Measurements from ENCODE around the gene FITM1. TPM values are rescaled to one million over a fixed set of nuclear protein-coding genes. Genes with fewer than 3 reads are reported as not detected.

Gene FITM1
- total RNA-seq, 2 donors from 2014 or later, result 1.1 TPM; not detected in 1

DNA sequence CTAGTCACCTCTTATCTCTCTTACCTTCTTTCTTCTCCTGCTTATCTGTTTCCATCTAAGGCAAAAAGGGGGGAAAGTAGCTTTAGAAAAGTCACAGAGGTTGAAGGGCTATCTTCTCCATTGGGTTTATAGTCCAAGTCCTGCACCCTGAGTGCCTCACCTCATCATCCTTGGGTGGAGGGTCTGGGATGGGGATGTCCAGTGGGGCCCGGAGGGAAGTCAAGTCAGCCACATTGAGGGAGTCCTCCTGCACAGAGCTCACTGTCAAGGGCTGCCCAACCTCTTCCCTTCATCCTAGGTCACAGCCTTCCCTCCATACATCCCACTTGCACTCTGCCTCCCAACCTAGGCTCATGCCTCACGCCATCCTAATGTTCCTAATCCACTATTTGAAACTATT is 14.8 kb downstream of the FITM1 start:
- H3K9me3 Mint-ChIP-seq, result no peaks in the 10 kb centered on the region
- WGBS, 2 experiments (ENCODE audit: insufficient coverage in 1 of 2, insufficient read length in 1 of 2), result 94% methylated on average over 2 of the region's 2 CpGs; no CpG with 5 or more reads in 1 of the 2 experiments
- peaks cover 20% of the 10 kb centered on the region for H3K4me1 Mint-ChIP-seq
- Histone ChIP-seq H3K9ac (ENCODE audit: extremely low read depth, low read length, poor library complexity, severe bottlenecking) (no peak overlapping the region), H3K9me3 (ENCODE audit: control insufficient read depth, low read length) (no peaks in the 10 kb centered on the region), H3K4me1 (ENCODE audit: control insufficient read depth, insufficient read depth, low read length) (peaks cover 6% of the 10 kb centered on the region), H3K36me3 (ENCODE audit: control insufficient read depth, insufficient read depth, low read length) (peaks cover 38% of the 10 kb centered on the region), H3K27ac (ENCODE audit: low read depth, low read length) (no peak overlapping the region), H3K4me3 (ENCODE audit: low read length) (peak overlapping the region; percentile 98), H3K27me3 (ENCODE audit: control insufficient read depth, insufficient read depth, low read length, poor library complexity, severe bottlenecking) (no peaks in the 10 kb centered on the region)
- DNase-seq, result no peak
- TF ChIP-seq, protein P1, sequence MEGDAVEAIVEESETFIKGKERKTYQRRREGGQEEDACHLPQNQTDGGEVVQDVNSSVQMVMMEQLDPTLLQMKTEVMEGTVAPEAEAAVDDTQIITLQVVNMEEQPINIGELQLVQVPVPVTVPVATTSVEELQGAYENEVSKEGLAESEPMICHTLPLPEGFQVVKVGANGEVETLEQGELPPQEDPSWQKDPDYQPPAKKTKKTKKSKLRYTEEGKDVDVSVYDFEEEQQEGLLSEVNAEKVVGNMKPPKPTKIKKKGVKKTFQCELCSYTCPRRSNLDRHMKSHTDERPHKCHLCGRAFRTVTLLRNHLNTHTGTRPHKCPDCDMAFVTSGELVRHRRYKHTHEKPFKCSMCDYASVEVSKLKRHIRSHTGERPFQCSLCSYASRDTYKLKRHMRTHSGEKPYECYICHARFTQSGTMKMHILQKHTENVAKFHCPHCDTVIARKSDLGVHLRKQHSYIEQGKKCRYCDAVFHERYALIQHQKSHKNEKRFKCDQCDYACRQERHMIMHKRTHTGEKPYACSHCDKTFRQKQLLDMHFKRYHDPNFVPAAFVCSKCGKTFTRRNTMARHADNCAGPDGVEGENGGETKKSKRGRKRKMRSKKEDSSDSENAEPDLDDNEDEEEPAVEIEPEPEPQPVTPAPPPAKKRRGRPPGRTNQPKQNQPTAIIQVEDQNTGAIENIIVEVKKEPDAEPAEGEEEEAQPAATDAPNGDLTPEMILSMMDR (conservative IDR thresholded peaks at IDR 0.05), result no peak
- H3K36me3 Mint-ChIP-seq (ENCODE audit: low read depth), result peaks cover 30% of the 10 kb centered on the region
- H3K4me3 Mint-ChIP-seq, result peak overlapping the region; percentile 92
- H3K27me3 Mint-ChIP-seq (ENCODE audit: insufficient read depth), result no peaks in the 10 kb centered on the region
- no peak overlapping the region for H3K27ac Mint-ChIP-seq

DNA sequence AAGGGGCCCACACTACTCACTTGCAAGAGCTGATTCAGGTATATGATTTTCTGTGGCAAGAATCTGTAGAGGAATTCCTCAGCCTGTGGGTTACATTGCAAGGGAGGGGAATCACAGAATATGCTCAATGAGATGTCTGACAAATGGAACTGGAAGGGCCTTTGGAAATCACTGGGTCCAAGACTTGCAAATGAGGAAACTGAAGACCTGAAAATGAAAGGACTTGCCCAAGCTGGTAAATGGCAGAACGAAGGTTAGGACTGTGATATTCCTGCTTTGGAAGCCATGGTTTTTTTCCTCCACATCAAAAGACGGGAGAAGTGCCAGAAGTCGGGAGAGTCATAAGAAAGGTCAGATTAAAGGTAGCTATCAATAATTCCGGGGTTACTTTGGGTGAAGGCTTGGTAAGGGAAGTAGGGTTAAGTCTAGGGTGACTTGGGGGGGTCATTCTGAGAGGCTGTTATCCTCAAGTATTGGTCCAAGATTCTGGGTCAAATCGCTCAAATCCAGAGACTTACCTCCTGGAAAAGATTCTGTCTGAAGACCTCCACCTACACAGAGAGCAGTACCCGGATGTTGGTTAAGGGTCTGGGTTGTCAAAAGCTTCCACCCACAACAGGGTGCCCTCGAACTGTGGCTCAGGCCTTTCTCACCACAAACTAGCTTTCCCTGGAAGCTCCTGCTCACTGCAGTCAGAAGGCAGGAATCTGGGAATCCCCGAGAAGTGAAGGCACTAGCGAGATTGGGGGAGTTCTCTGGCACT is 15.4 kb downstream of the FITM1 start:
- H3K27ac ChIP-seq (ENCODE audit: low read depth, low read length), result peak overlapping the region; percentile 25

DNA sequence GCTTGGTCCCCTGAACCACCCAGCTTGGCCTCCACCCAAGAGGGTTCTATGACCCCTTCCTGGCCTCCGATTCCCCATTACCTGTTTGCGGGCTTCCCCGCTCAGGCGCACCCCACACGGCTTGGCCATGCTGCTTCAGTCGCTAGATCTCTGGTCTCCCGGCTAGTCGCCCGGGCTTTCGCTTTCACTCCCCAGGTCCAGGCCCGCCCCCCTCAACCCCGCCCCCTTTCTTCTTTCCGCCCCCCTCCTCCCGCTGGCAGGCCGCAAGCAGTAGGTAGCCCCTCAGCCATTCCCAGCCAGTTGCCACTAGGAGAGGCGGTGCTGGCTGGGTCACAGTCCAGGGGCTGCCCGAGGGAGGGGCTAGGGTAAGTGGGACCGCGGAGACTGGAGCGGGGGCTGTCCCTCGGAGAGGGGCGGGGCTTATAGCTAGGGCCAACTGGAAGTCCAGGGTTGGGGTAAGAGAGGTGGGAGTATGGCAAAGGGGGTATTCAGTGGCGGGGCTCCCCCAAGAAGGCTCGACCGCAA is 16.1 kb downstream of the FITM1 start, which contains the start of gene PSME2:
Gene PSME2 (minus strand): TSS at position 158 of the 525 bp plus-strand sequence. CDS start 29 bp downstream, at position 129.
- Mint-ChIP-seq H3K9me3 (no peaks in the 10 kb centered on the region), H3K27me3 (ENCODE audit: insufficient read depth) (no peaks in the 10 kb centered on the region), H3K36me3 (ENCODE audit: low read depth) (peaks cover 43% of the 10 kb centered on the region), H3K4me3 (peak within 1 kb of the TSS; percentile 92), H3K4me1 (peaks cover 20% of the 10 kb centered on the region), H3K27ac (peak within 1 kb of the TSS; percentile 98)
- H3K27me3 ChIP-seq (ENCODE audit: control insufficient read depth, insufficient read depth, low read length, poor library complexity, severe bottlenecking), result no peaks in the 10 kb centered on the region
- H3K9ac ChIP-seq (ENCODE audit: extremely low read depth, low read length, poor library complexity, severe bottlenecking), result peak within 1 kb of the TSS; percentile 66
- peaks cover 6% of the 10 kb centered on the region for H3K4me1 ChIP-seq (ENCODE audit: control insufficient read depth, insufficient read depth, low read length)
- H3K9me3 ChIP-seq (ENCODE audit: control insufficient read depth, low read length), result no peaks in the 10 kb centered on the region
- peak within 1 kb of the TSS; percentile 98 for H3K4me3 ChIP-seq (ENCODE audit: low read length)
- 0% methylated on average over 6 to 22 of the region's 25 CpGs for WGBS, 2 experiments (ENCODE audit: insufficient coverage in 1 of 2, insufficient read length in 1 of 2)
- TF ChIP-seq, protein P1 (conservative IDR thresholded peaks at IDR 0.05), result peak; percentile 19
- peak; percentile 99 for DNase-seq
- peaks cover 51% of the 10 kb centered on the region for H3K36me3 ChIP-seq (ENCODE audit: control insufficient read depth, insufficient read depth, low read length)
- H3K27ac ChIP-seq (ENCODE audit: low read depth, low read length), result peak within 1 kb of the TSS; percentile 75

More for the DNA sequence above, 15.4 kb downstream of the FITM1 start:
- Histone ChIP-seq H3K27me3 (ENCODE audit: control insufficient read depth, insufficient read depth, low read length, poor library complexity, severe bottlenecking) (no peaks in the 10 kb centered on the region), H3K9me3 (ENCODE audit: control insufficient read depth, low read length) (no peaks in the 10 kb centered on the region), H3K4me3 (ENCODE audit: low read length) (peak overlapping the region; percentile 98), H3K36me3 (ENCODE audit: control insufficient read depth, insufficient read depth, low read length) (peaks cover 44% of the 10 kb centered on the region), H3K4me1 (ENCODE audit: control insufficient read depth, insufficient read depth, low read length) (peaks cover 6% of the 10 kb centered on the region), H3K9ac (ENCODE audit: extremely low read depth, low read length, poor library complexity, severe bottlenecking) (peak overlapping the region; percentile 43)
- Mint-ChIP-seq H3K27me3 (ENCODE audit: insufficient read depth) (no peaks in the 10 kb centered on the region), H3K4me3 (peak overlapping the region; percentile 92), H3K4me1 (peaks cover 20% of the 10 kb centered on the region), H3K36me3 (ENCODE audit: low read depth) (peaks cover 37% of the 10 kb centered on the region), H3K9me3 (no peaks in the 10 kb centered on the region), H3K27ac (peak overlapping the region; percentile 92)
- DNase-seq, result no peak
- WGBS, 2 experiments (ENCODE audit: insufficient coverage in 1 of 2, insufficient read length in 1 of 2), result 20 to 41% methylated on average over 4 to 9 of the region's 9 CpGs
- TF ChIP-seq, protein P1 (conservative IDR thresholded peaks at IDR 0.05), result no peak
